GM12872 (cell line): Measurements from ENCODE around the gene ABLIM1.

Experiments
- CTCF ChIP-seq: IDR thresholded peaks from 3 replicates; pipeline ENCODE4 v1.5.1; 2011; ENCODE audit warnings: low read depth, mild to moderate bottlenecking, low read length, moderate library complexity; ENCODE audit not compliant: insufficient read depth

Gene ABLIM1

GRCh38 chr10:114616103-114616502 is 42.0 kb downstream of the ABLIM1 start:
- peak; percentile 18; the same call in 1 of the 3 replicates for TF ChIP-seq CTCF

GRCh38 chr10:114615600-114616007 is 42.5 kb downstream of the ABLIM1 start:
- no peak for TF ChIP-seq CTCF

- no peak for TF ChIP-seq CTCF
These were observed 44.7 kb downstream of the ABLIM1 start for GRCh38 chr10:114613237-114613979.

- TF ChIP-seq CTCF, result no peak
These were observed 46.5 kb downstream of the ABLIM1 start for GRCh38 chr10:114611617-114612016.

- no peak for TF ChIP-seq CTCF
These were observed 48.3 kb downstream of the ABLIM1 start for GRCh38 chr10:114609518-114610426.

GRCh38 chr10:114607358-114607998 is 50.6 kb downstream of the ABLIM1 start:
- no peak for TF ChIP-seq CTCF
